Vagina (tissue), 2 donors: ENCODE results near the gene ADAMTS14. TPM values are rescaled to one million over a fixed set of nuclear protein-coding genes. Genes with fewer than 3 reads are reported as not detected.

Source experiments
- DNase-seq, 2 donors: peaks; one replicate each; pipeline ENCODE4 v3.0.0-alpha.2; 2017; ENCODE audit errors: extremely low spot score in 2 of 2
- H3K27ac ChIP-seq: fragments of 200-600 bp; sonication (generic); one replicate; pipeline ENCODE4 v1.5.1; 2019
- H3K27me3 ChIP-seq: fragments of 200-600 bp; sonication (generic); one replicate; pipeline ENCODE4 v1.5.1; 2019
- H3K36me3 ChIP-seq, 2 donors: fragments of 200-600 bp; sonication (generic); one replicate each; pipeline ENCODE4 v1.5.1; 2017 to 2019
- H3K4me1 ChIP-seq: fragments of 200-600 bp; sonication (generic); one replicate; pipeline ENCODE4 v1.5.1; 2019
- H3K4me3 ChIP-seq, 2 donors: fragments of 200-600 bp; sonication (generic); 1 replicate in 1 of 2; 2 replicates in 1 of 2; pipeline ENCODE4 v1.5.1; 2016 to 2019
- H3K9me3 ChIP-seq: fragments of 200-600 bp; sonication (generic); one replicate; pipeline ENCODE4 v1.5.1; 2019
- POLR2A ChIP-seq, 2 donors: fragments of 450-650 bp; IDR thresholded peaks; one replicate each; pipeline ENCODE4 v1.6.1; 2017; ENCODE audit warnings: antibody characterized with exemption in 2 of 2, mild to moderate bottlenecking in 2 of 2, moderate library complexity in 2 of 2
- POLR2AphosphoS5 ChIP-seq, 2 donors: sonication (generic); formaldehyde crosslinking; IDR thresholded peaks; one replicate each; pipeline ENCODE4 v1.9.0; 2017; ENCODE audit warnings: antibody characterized with exemption in 2 of 2, mild to moderate bottlenecking in 2 of 2, low read depth in 1 of 2; ENCODE audit not compliant: insufficient read depth in 1 of 2
- intact Hi-C: fragments of 100-400 bp; cut with DNase I; formaldehyde crosslinking; loops from one replicate; pipeline ENCODE4 v1.15.1; 2023
- small RNA-seq: library from RNA; depleted of rRNA; stranded (forward); fragments of <200 nt; gene quantifications from one replicate; pipeline ENCODE3, GENCODE V24; 2016
- total RNA-seq: library from RNA; depleted of rRNA; stranded (reverse); fragments of >200 nt; gene quantifications from one replicate; pipeline ENCODE4 v1.2.3, GENCODE V29; 2016
- TF ChIP-seq, protein P1 (sequence below), 3 experiments: fragments of 450-650 bp in 2 of 3; fragments of 200-600 bp in 1 of 3; sonication (generic) in 1 of 3; IDR thresholded peaks; one replicate each; pipeline ENCODE4 v1.5.1; 2017 to 2019; ENCODE audit warnings: antibody characterized with exemption in 3 of 3, mild to moderate bottlenecking in 2 of 3, moderate library complexity in 2 of 3

The ADAMTS14 gene
- total RNA-seq, 1 donor from 2014 or later: not detected

DNA sequence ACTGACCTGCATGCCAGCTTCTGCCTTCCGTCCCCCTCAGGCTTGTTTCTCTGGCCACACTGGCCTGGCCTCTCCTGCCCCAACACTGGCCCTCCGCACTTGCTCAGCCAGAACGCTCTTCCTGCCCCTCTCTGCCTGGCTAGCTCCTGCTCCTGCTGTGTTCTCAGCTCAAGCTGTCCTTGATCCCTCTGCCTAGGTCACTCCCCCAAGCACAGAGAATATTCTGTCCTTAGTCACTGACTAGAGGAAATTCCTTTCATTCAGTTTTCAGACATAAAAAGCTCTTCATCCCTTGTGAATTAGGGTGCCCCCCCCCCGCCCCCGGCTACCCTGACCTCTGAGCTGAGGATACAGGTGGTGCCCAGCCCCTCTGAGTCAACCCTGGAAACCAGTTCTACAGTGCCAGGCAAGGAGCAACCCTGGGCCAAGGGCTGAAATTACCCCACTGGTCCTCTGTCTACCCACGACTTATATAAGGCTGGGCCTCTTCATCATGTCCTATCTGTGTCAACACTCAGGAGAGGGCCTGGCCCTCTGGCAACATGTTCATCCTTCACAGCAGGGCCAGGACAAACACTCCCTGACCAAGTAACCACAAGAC, 136.8 kb downstream of the ADAMTS14 start:
- no peak overlapping the region for H3K27ac ChIP-seq
- no peaks in the 10 kb centered on the region for H3K36me3 ChIP-seq
- no peak for DNase-seq
- H3K27me3 ChIP-seq: no peaks in the 10 kb centered on the region
- TF ChIP-seq POLR2AphosphoS5 (IDR thresholded peaks at IDR 0.05; ENCODE audit: insufficient read depth in 1 of 2, low read depth in 1 of 2) (no peak), POLR2A (IDR thresholded peaks at IDR 0.05) (no peak)
- TF ChIP-seq, protein P1, sequence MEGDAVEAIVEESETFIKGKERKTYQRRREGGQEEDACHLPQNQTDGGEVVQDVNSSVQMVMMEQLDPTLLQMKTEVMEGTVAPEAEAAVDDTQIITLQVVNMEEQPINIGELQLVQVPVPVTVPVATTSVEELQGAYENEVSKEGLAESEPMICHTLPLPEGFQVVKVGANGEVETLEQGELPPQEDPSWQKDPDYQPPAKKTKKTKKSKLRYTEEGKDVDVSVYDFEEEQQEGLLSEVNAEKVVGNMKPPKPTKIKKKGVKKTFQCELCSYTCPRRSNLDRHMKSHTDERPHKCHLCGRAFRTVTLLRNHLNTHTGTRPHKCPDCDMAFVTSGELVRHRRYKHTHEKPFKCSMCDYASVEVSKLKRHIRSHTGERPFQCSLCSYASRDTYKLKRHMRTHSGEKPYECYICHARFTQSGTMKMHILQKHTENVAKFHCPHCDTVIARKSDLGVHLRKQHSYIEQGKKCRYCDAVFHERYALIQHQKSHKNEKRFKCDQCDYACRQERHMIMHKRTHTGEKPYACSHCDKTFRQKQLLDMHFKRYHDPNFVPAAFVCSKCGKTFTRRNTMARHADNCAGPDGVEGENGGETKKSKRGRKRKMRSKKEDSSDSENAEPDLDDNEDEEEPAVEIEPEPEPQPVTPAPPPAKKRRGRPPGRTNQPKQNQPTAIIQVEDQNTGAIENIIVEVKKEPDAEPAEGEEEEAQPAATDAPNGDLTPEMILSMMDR (IDR thresholded peaks at IDR 0.05): no peak
- intact Hi-C loops: no loop called here
- H3K9me3 ChIP-seq: no peaks in the 10 kb centered on the region
- no peaks in the 10 kb centered on the region for H3K4me1 ChIP-seq
- no peak overlapping the region for H3K4me3 ChIP-seq

DNA sequence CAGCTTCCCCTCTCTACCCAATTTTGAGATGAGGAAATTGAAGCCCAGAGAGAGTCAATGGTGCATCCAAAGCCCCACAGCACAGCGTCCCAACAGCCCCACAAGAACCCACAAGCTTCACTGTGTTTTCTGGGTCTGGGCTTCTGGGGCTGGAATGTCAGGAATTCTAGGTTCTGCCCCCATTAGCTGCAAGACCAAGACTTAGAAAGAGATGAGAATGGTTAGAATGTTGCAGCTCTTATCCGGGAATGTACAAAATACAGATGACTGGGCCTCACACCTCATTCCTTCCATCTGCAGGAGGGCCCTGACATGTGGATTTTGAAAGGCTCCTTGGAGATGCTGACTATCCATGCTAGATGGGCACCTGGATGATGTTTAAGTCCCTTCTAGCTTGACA, 137.4 kb downstream of the ADAMTS14 start:
- Histone ChIP-seq H3K4me1 (no peaks in the 10 kb centered on the region), H3K4me3 (no peak overlapping the region), H3K27ac (no peak overlapping the region), H3K9me3 (no peaks in the 10 kb centered on the region), H3K36me3 (no peaks in the 10 kb centered on the region), H3K27me3 (no peaks in the 10 kb centered on the region)
- no peak for DNase-seq
- intact Hi-C loops: no loop called here
- no peak for TF ChIP-seq POLR2AphosphoS5 (IDR thresholded peaks at IDR 0.05; ENCODE audit: insufficient read depth in 1 of 2, low read depth in 1 of 2)
- no peak for TF ChIP-seq POLR2A (IDR thresholded peaks at IDR 0.05)
- TF ChIP-seq, protein P1 (IDR thresholded peaks at IDR 0.05): no peak

DNA sequence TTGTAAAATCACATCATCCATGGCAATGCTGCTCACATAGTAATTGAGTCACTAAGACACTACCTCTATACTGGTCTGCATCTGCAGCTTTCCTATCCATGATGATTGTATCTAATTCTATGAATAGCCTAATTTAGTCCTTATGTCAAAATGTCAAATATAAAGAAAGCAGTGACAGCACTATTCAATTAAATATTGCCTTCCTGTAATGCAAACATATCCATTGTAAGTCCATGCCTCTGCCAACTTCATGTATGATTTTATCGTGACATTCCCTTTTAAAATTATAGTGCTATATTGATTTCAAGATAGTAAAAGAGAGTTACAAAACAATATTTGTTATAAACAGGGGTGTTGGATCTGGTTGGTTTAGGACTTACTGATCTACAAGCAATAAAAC, 138.7 kb downstream of the ADAMTS14 start:
- no peak for DNase-seq
- Histone ChIP-seq H3K27me3 (no peaks in the 10 kb centered on the region), H3K9me3 (no peaks in the 10 kb centered on the region), H3K4me3 (no peak overlapping the region), H3K27ac (no peak overlapping the region), H3K4me1 (peaks cover 5% of the 10 kb centered on the region), H3K36me3 (no peaks in the 10 kb centered on the region)
- TF ChIP-seq, protein P1 (IDR thresholded peaks at IDR 0.05): no peak
- TF ChIP-seq POLR2AphosphoS5 (IDR thresholded peaks at IDR 0.05; ENCODE audit: insufficient read depth in 1 of 2, low read depth in 1 of 2) (no peak), POLR2A (IDR thresholded peaks at IDR 0.05) (no peak)
- intact Hi-C loops: no loop called here

DNA sequence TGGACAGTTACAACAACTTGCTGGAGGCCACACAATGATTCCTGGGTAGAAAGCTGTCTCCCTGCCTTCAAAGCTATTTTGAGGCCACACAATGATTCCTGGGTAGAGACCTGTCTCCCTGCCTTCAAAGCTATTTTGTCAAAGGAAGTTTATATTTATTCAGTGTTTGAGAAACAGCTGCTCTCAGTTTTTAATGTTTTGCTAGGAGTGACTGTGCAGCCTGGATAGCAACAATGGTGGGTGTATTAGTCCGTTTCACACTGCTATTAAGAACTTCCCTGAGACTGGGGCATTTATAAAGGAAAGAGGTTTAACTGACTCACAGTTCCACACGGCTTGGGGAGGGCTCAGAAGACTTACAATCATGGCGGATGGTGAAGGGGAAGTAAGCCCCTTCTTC, 139.6 kb downstream of the ADAMTS14 start:
- Histone ChIP-seq H3K4me3 (no peak overlapping the region), H3K27ac (no peak overlapping the region), H3K9me3 (no peaks in the 10 kb centered on the region), H3K4me1 (peaks cover 9% of the 10 kb centered on the region), H3K36me3 (no peaks in the 10 kb centered on the region), H3K27me3 (no peaks in the 10 kb centered on the region)
- TF ChIP-seq POLR2AphosphoS5 (IDR thresholded peaks at IDR 0.05; ENCODE audit: insufficient read depth in 1 of 2, low read depth in 1 of 2) (no peak), POLR2A (IDR thresholded peaks at IDR 0.05) (no peak)
- TF ChIP-seq, protein P1 (IDR thresholded peaks at IDR 0.05): no peak
- intact Hi-C loops: no loop called here
- no peak for DNase-seq

Small RNA genes lying within 50 kb of the gene (small RNA-seq; reads per million reads assigned to genes)
- not detected for gene RPS26P40

Other genes starting within 250 kb of the ADAMTS14 start
- not detected for gene NODAL, start 230.8 kb upstream of the ADAMTS14 start, total RNA-seq
- gene PALD1, start 193.7 kb upstream of the ADAMTS14 start, total RNA-seq: 6.9 TPM
- 20.9 TPM for gene PRF1, start 69.8 kb upstream of the ADAMTS14 start, total RNA-seq
- not detected for gene TBATA, start 112.9 kb downstream of the ADAMTS14 start, total RNA-seq
- gene SGPL1, start 143.4 kb downstream of the ADAMTS14 start, total RNA-seq: 33.1 TPM
- gene PCBD1, start 216.1 kb downstream of the ADAMTS14 start, total RNA-seq: 36.8 TPM